Keratinocyte (primary cell): Measurements from ENCODE around the gene RUSC2. TPM values are rescaled to one million over a fixed set of nuclear protein-coding genes. Genes with fewer than 3 reads are reported as not detected.

Source experiments
- DNase-seq: peaks from one replicate; pipeline ENCODE4 v3.0.0-alpha.2; 2011; ENCODE audit warnings: low read depth, missing footprints, low spot score
- FAIRE-seq: peaks from 2 replicates; lab custom pipeline; 2011; peaks lifted over from hg19 to GRCh38; lab: Jason Lieb, UNC
- H2AFZ ChIP-seq: 2 replicates; pipeline ENCODE4 v1.6.0; 2012; ENCODE audit warnings: low read length, control low read depth, inconsistent platforms; ENCODE audit not compliant: control insufficient read depth
- H3K27ac ChIP-seq: 2 replicates; pipeline ENCODE4 v1.5.1; 2011; ENCODE audit warnings: low read length; ENCODE audit not compliant: control insufficient read depth, insufficient read depth
- H3K27me3 ChIP-seq: 3 replicates; pipeline ENCODE4 v1.6.0; 2011; ENCODE audit warnings: low read length; ENCODE audit not compliant: control insufficient read depth, insufficient read depth; ENCODE audit errors: extremely low read depth
- H3K36me3 ChIP-seq, 2 experiments: 2 replicates in 1 of 2; 3 replicates in 1 of 2; pipeline ENCODE4 v1.5.1; 2011; ENCODE audit warnings: low read length in 2 of 2, mild to moderate bottlenecking in 1 of 2; ENCODE audit not compliant: control insufficient read depth in 2 of 2, insufficient read depth in 2 of 2; ENCODE audit errors: extremely low read depth in 1 of 2
- H3K4me1 ChIP-seq: 3 replicates; pipeline ENCODE4 v1.5.1; 2011; ENCODE audit warnings: low read length; ENCODE audit not compliant: control insufficient read depth, insufficient read depth; ENCODE audit errors: extremely low read depth
- H3K4me2 ChIP-seq: 3 replicates; pipeline ENCODE4 v1.6.0; 2011; ENCODE audit warnings: low read depth, low read length; ENCODE audit not compliant: control insufficient read depth, insufficient read depth; ENCODE audit errors: extremely low read depth
- H3K4me3 ChIP-seq, 3 experiments: fragments of 200-600 bp in 1 of 3; sonication (generic) in 1 of 3; 2 replicates in 2 of 3; 3 replicates in 1 of 3; pipeline ENCODE4 v1.5.1; 2011 to 2016; ENCODE audit warnings: low read length in 3 of 3, mild to moderate bottlenecking in 3 of 3, control low read depth in 2 of 3, inconsistent platforms in 1 of 3, low read depth in 1 of 3, mixed read lengths in 1 of 3, mixed run types in 1 of 3, moderate library complexity in 1 of 3; ENCODE audit not compliant: control insufficient read depth in 2 of 3, insufficient read depth in 2 of 3; ENCODE audit errors: extremely low read depth in 1 of 3
- H3K79me2 ChIP-seq: 2 replicates; pipeline ENCODE4 v1.6.0; 2012; ENCODE audit warnings: low read length; ENCODE audit not compliant: control insufficient read depth, insufficient read depth
- H3K9ac ChIP-seq: 3 replicates; pipeline ENCODE4 v1.6.0; 2011; ENCODE audit warnings: low read length; ENCODE audit not compliant: control insufficient read depth, insufficient read depth; ENCODE audit errors: extremely low read depth
- H3K9me1 ChIP-seq: 3 replicates; pipeline ENCODE4 v1.6.0; 2011; ENCODE audit warnings: low read length; ENCODE audit not compliant: control insufficient read depth, insufficient read depth; ENCODE audit errors: extremely low read depth
- H3K9me3 ChIP-seq: 2 replicates; pipeline ENCODE4 v1.5.1; 2012; ENCODE audit warnings: low read depth, low read length; ENCODE audit not compliant: control insufficient read depth
- H4K20me1 ChIP-seq: 3 replicates; pipeline ENCODE4 v1.6.0; 2011; ENCODE audit warnings: low read length; ENCODE audit not compliant: control insufficient read depth, insufficient read depth; ENCODE audit errors: extremely low read depth
- EZH2 ChIP-seq: IDR thresholded peaks from one replicate; pipeline ENCODE4 v1.6.1; 2012; ENCODE audit warnings: inconsistent platforms, mild to moderate bottlenecking, low read length, moderate library complexity
- dilution Hi-C: fragments of 300-500 bp; cut with MboI; formaldehyde crosslinking; loops from one replicate; pipeline ENCODE4 v1.7.0; 2020; ENCODE audit warnings: low sequenced_read_pairs; ENCODE audit not compliant: extremely low pct_ligation_motif_present
- polyA plus RNA-seq, 5 experiments: library from polyadenylated mRNA; depleted of rRNA in 3 of 5; stranded (reverse) in 3 of 5; stranded (forward) in 1 of 5; unstranded in 1 of 5; fragments of >200 nt; gene quantifications; 1 replicate in 1 of 5; 2 replicates in 3 of 5; 3 replicates in 1 of 5; pipeline versions ENCODE4 v1.2.1 to v1.2.3, GENCODE V29; 2011 to 2012; ENCODE audit warnings: missing spikeins in 2 of 5, low read depth in 1 of 5, low replicate concordance in 1 of 5
- TF ChIP-seq, protein P1 (sequence below), 3 experiments: IDR thresholded peaks in 1 of 3; conservative IDR thresholded peaks in 1 of 3; optimal IDR thresholded peaks in 1 of 3; 2 replicates in 2 of 3; 3 replicates in 1 of 3; pipeline versions ENCODE3 to v1.5.1; 2011; ENCODE audit warnings: low read length in 3 of 3, mild to moderate bottlenecking in 3 of 3, moderate library complexity in 2 of 3, control low read depth in 1 of 3, inconsistent platforms in 1 of 3; ENCODE audit not compliant: insufficient read depth in 2 of 3; ENCODE audit errors: extremely low read depth in 1 of 3

RUSC2 gene
- polyA plus RNA-seq, 1 donor (not counting 4 experiments of a cell fraction or from before 2014, with no cell fraction given): 4.2 TPM

- Histone ChIP-seq H3K27ac (no peak overlapping the region), H3K4me3 (no peak overlapping the region), H3K79me2 (no peaks in the 10 kb centered on the region), H3K36me3 (no peaks in the 10 kb centered on the region), H3K9ac (no peak overlapping the region), H3K27me3 (no peaks in the 10 kb centered on the region), H3K4me1 (no peaks in the 10 kb centered on the region), H3K4me2 (no peak overlapping the region), H4K20me1 (no peaks in the 10 kb centered on the region), H3K9me1 (no peaks in the 10 kb centered on the region), H3K9me3 (no peaks in the 10 kb centered on the region), H2AFZ (no peak overlapping the region)
- DNase-seq (peak; percentile 32), FAIRE-seq (peak; percentile 67)
- TF ChIP-seq EZH2: no peak
- TF ChIP-seq, protein P1, sequence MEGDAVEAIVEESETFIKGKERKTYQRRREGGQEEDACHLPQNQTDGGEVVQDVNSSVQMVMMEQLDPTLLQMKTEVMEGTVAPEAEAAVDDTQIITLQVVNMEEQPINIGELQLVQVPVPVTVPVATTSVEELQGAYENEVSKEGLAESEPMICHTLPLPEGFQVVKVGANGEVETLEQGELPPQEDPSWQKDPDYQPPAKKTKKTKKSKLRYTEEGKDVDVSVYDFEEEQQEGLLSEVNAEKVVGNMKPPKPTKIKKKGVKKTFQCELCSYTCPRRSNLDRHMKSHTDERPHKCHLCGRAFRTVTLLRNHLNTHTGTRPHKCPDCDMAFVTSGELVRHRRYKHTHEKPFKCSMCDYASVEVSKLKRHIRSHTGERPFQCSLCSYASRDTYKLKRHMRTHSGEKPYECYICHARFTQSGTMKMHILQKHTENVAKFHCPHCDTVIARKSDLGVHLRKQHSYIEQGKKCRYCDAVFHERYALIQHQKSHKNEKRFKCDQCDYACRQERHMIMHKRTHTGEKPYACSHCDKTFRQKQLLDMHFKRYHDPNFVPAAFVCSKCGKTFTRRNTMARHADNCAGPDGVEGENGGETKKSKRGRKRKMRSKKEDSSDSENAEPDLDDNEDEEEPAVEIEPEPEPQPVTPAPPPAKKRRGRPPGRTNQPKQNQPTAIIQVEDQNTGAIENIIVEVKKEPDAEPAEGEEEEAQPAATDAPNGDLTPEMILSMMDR (optimal IDR thresholded peaks at IDR 0.05 in 1 of 3, IDR thresholded peaks at IDR 0.05 in 1 of 3, conservative IDR thresholded peaks at IDR 0.05 in 1 of 3; ENCODE audit: extremely low read depth in 1 of 3, insufficient read depth in 2 of 3, low read length in 3 of 3): peak; percentile 77 to 93 (median 88)
- dilution Hi-C loops: no loop called here
These were observed 8.4 kb upstream of the RUSC2 start for GRCh38 chr9:35481347-35481975.

- no peak overlapping the region for H3K9ac ChIP-seq
- H3K4me2 ChIP-seq: no peak overlapping the region
- H3K9me3 ChIP-seq: no peaks in the 10 kb centered on the region
- H4K20me1 ChIP-seq: no peaks in the 10 kb centered on the region
- no peak overlapping the region for H2AFZ ChIP-seq
- H3K27ac ChIP-seq: no peak overlapping the region
- dilution Hi-C loops: no loop called here
- H3K36me3 ChIP-seq: no peaks in the 10 kb centered on the region
- TF ChIP-seq EZH2: no peak
- H3K79me2 ChIP-seq: no peaks in the 10 kb centered on the region
- no peak for DNase-seq
- H3K27me3 ChIP-seq: no peaks in the 10 kb centered on the region
- H3K4me3 ChIP-seq: no peak overlapping the region
- H3K4me1 ChIP-seq: no peaks in the 10 kb centered on the region
- no peaks in the 10 kb centered on the region for H3K9me1 ChIP-seq
- no peak for FAIRE-seq
These were observed 7.8 kb upstream of the RUSC2 start for GRCh38 chr9:35482071-35482470.

- Histone ChIP-seq H3K4me2 (no peak overlapping the region), H2AFZ (no peak overlapping the region), H3K27ac (no peak overlapping the region), H3K36me3 (no peaks in the 10 kb centered on the region), H3K79me2 (peaks cover 4% of the 10 kb centered on the region), H3K4me3 (no peak overlapping the region), H3K9ac (no peak overlapping the region), H3K4me1 (no peaks in the 10 kb centered on the region), H4K20me1 (no peaks in the 10 kb centered on the region), H3K9me1 (no peaks in the 10 kb centered on the region), H3K27me3 (no peaks in the 10 kb centered on the region), H3K9me3 (no peaks in the 10 kb centered on the region)
- TF ChIP-seq, protein P1 (optimal IDR thresholded peaks at IDR 0.05 in 1 of 3, IDR thresholded peaks at IDR 0.05 in 1 of 3, conservative IDR thresholded peaks at IDR 0.05 in 1 of 3; ENCODE audit: extremely low read depth in 1 of 3, insufficient read depth in 2 of 3, low read length in 3 of 3): no peak
- no peak for TF ChIP-seq EZH2
- dilution Hi-C loops: no loop called here
- DNase-seq (no peak), FAIRE-seq (no peak)
These were observed 5.5 kb upstream of the RUSC2 start for GRCh38 chr9:35484406-35484805.
